SK-N-MC (cell line): Measurements from ENCODE around the gene SRP14.

ENCODE experiments used
- EZH2 ChIP-seq: fragments of 200-600 bp; sonication (generic); IDR thresholded peaks from one replicate; pipeline ENCODE4 v1.6.1; 2017; ENCODE audit warnings: antibody characterized with exemption
- FOXP2 ChIP-seq: optimal IDR thresholded peaks from 2 replicates; pipeline ENCODE3; 2011; ENCODE audit warnings: mild to moderate bottlenecking, moderate library complexity; ENCODE audit not compliant: insufficient read depth; ENCODE audit errors: extremely low read length, control extremely low read depth
- POLR2AphosphoS5 ChIP-seq: IDR thresholded peaks from 2 replicates; pipeline ENCODE4 v1.6.1; 2012; ENCODE audit warnings: mild to moderate bottlenecking, low read depth, low read length, borderline replicate concordance

GRCh38 chr15:40054605-40054854 lies 15.5 kb upstream of the SRP14 start:
- no peak for TF ChIP-seq EZH2
- no peak for TF ChIP-seq POLR2AphosphoS5
- TF ChIP-seq FOXP2, result no peak
